MM.1S (cell line): ENCODE results near the gene KRTAP2-2.
"Not testable (repeated sequence)": the region's sequence is repeated elsewhere in the genome, so short reads cannot be mapped to it uniquely, and the experiment has no call there.

Experiments
- EZH2 ChIP-seq: fragments of 300-600 bp; sonication (generic); optimal IDR thresholded peaks from 2 replicates; pipeline ENCODE3; 2017; ENCODE audit warnings: low read depth, mild to moderate bottlenecking, antibody characterized with exemption, low read length, mixed read lengths
- EZH2phosphoT487 ChIP-seq: fragments of 300-600 bp; sonication (generic); IDR thresholded peaks from 2 replicates; pipeline ENCODE4 v1.6.1; 2018; ENCODE audit warnings: antibody characterized with exemption, low read length
- TF ChIP-seq, protein P1 (sequence below): fragments of 300-600 bp; sonication (generic); IDR thresholded peaks from 2 replicates; pipeline ENCODE4 v1.5.1; 2016; ENCODE audit warnings: antibody characterized with exemption, low read length, mixed read lengths

DNA sequence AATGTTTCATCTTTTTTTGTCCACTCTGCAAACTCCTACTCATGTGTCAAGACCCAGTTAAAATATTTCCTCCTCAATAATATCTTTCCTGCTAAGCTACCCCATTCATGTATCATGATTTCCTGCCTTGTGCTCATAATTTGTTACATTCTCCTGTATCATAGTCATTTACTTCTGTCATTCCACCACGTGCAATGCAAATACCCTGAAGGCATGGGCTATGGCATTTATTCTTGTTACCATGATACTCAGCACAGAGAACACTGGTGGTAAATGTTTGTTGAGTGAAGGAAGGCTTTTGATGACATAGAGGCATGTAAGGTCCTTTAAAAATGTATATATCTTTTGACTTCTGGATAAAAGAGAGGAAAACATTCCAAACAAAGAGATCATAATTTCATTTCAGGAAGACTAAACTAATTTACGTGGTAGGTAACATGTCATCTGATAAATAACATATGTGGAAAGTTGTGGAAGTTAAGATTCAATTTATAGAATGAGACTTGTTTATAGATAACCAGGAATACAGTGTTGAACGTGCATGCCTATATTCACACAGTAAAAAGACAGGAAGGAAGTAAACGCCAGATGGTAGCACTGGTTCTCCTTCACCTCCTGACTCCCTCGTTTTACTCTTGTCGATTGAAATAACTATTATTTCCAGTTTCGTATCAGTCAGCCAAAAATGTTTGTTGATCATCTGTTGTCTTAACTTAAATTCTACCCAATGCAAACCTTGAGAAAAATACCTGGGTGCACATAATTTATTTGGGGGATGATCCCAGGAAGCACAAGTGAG lies 44.9 kb upstream of the KRTAP2-2 start:
- TF ChIP-seq, protein P1, sequence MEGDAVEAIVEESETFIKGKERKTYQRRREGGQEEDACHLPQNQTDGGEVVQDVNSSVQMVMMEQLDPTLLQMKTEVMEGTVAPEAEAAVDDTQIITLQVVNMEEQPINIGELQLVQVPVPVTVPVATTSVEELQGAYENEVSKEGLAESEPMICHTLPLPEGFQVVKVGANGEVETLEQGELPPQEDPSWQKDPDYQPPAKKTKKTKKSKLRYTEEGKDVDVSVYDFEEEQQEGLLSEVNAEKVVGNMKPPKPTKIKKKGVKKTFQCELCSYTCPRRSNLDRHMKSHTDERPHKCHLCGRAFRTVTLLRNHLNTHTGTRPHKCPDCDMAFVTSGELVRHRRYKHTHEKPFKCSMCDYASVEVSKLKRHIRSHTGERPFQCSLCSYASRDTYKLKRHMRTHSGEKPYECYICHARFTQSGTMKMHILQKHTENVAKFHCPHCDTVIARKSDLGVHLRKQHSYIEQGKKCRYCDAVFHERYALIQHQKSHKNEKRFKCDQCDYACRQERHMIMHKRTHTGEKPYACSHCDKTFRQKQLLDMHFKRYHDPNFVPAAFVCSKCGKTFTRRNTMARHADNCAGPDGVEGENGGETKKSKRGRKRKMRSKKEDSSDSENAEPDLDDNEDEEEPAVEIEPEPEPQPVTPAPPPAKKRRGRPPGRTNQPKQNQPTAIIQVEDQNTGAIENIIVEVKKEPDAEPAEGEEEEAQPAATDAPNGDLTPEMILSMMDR: not testable (repeated sequence)
- not testable (repeated sequence) for TF ChIP-seq EZH2phosphoT487, EZH2
